GM23338 (cell line): Measurements from ENCODE around the gene FBXW12. TPM values are rescaled to one million over a fixed set of nuclear protein-coding genes. Genes with fewer than 3 reads are reported as not detected.

Experiments
- ATAC-seq: fragments of 200-7000 bp; cut with Tn5 transposase; 3 replicates; pipeline ENCODE4 v1.9.1; 2020
- DNase-seq: peaks from one replicate; pipeline ENCODE4 v3.0.0-alpha.2; 2015; ENCODE audit warnings: low spot score
- H2AFZ ChIP-seq: fragments of 200-600 bp; sonication (generic); 2 replicates; pipeline ENCODE4 v1.8.0; 2016; ENCODE audit warnings: antibody characterized with exemption, mild to moderate bottlenecking, moderate library complexity
- H3F3A ChIP-seq: fragments of 200-600 bp; sonication (generic); replicated peaks from 2 replicates; pipeline ENCODE4 v1.8.0; 2017; ENCODE audit warnings: antibody characterized with exemption, mixed run types, low read depth
- H3K27ac ChIP-seq: fragments of 200-600 bp; sonication (generic); 2 replicates; pipeline ENCODE4 v1.6.1; 2016; ENCODE audit warnings: low read depth
- H3K27me3 ChIP-seq: fragments of 200-600 bp; sonication (generic); 2 replicates; pipeline ENCODE4 v1.8.0; 2016; ENCODE audit warnings: mild to moderate bottlenecking, mixed run types, moderate library complexity; ENCODE audit not compliant: insufficient read depth
- H3K36me3 ChIP-seq: fragments of 200-600 bp; sonication (generic); 2 replicates; pipeline ENCODE4 v1.8.0; 2016; ENCODE audit warnings: mild to moderate bottlenecking; ENCODE audit not compliant: insufficient read depth
- H3K4me1 ChIP-seq: fragments of 200-600 bp; sonication (generic); 2 replicates; pipeline ENCODE4 v1.8.0; 2016; ENCODE audit warnings: mild to moderate bottlenecking, moderate library complexity; ENCODE audit not compliant: insufficient read depth
- H3K4me2 ChIP-seq: fragments of 200-600 bp; sonication (generic); 2 replicates; pipeline ENCODE4 v1.7.1; 2017; ENCODE audit warnings: mixed run types
- H3K4me3 ChIP-seq: fragments of 200-600 bp; sonication (generic); 2 replicates; pipeline ENCODE4 v1.6.1; 2016; ENCODE audit warnings: mixed run types
- H3K79me2 ChIP-seq: fragments of 200-600 bp; sonication (generic); replicated peaks from 2 replicates; pipeline ENCODE4 v1.8.0; 2017; ENCODE audit warnings: mild to moderate bottlenecking; ENCODE audit not compliant: insufficient read depth
- H3K9me2 ChIP-seq: fragments of 200-600 bp; sonication (generic); 2 replicates; pipeline ENCODE4 v1.8.0; 2017; ENCODE audit not compliant: insufficient read depth
- H4K20me1 ChIP-seq: fragments of 200-600 bp; sonication (generic); replicated peaks from 2 replicates; pipeline ENCODE4 v1.8.0; 2017; ENCODE audit warnings: mild to moderate bottlenecking; ENCODE audit not compliant: insufficient read depth
- H3K27ac Mint-ChIP-seq: 2 replicates; pipeline ENCODE4 v1.8.0; 2020; ENCODE audit warnings: inconsistent platforms, mild to moderate bottlenecking, moderate library complexity, mixed read lengths
- H3K27me3 Mint-ChIP-seq: 3 replicates; pipeline ENCODE4 v1.8.0; 2022; ENCODE audit warnings: low read depth, mild to moderate bottlenecking, moderate library complexity, mixed read lengths, inconsistent platforms; ENCODE audit not compliant: insufficient read depth, poor library complexity
- H3K36me3 Mint-ChIP-seq: 3 replicates; pipeline ENCODE4 v1.8.0; 2021; ENCODE audit warnings: low read depth, mild to moderate bottlenecking, inconsistent platforms, moderate library complexity, mixed read lengths
- H3K4me1 Mint-ChIP-seq: 3 replicates; pipeline ENCODE4 v1.8.0; 2020; ENCODE audit warnings: mild to moderate bottlenecking, inconsistent platforms, mixed read lengths
- H3K4me3 Mint-ChIP-seq: 3 replicates; pipeline ENCODE4 v1.8.0; 2021; ENCODE audit warnings: moderate library complexity, mild to moderate bottlenecking, inconsistent platforms, mixed read lengths
- H3K9me3 Mint-ChIP-seq: 3 replicates; pipeline ENCODE4 v1.8.0; 2020; ENCODE audit warnings: moderate library complexity, mild to moderate bottlenecking, inconsistent platforms, mixed read lengths
- ETS1 ChIP-seq: IDR thresholded peaks from 2 replicates; pipeline ENCODE4 v1.6.1; 2016; ENCODE audit warnings: antibody characterized with exemption
- NANOG ChIP-seq: IDR thresholded peaks from 2 replicates; pipeline ENCODE4 v1.6.1; 2016; ENCODE audit warnings: antibody characterized with exemption, borderline replicate concordance
- ZNF331 ChIP-seq: fragments of 250-450 bp; sonication (Bioruptor Pico); IDR thresholded peaks from 2 replicates; pipeline ENCODE4 v1.5.0; 2020; ENCODE audit warnings: low read depth, mild to moderate bottlenecking, moderate library complexity
- ZNF462 ChIP-seq: fragments of 250-450 bp; sonication (Bioruptor Pico); IDR thresholded peaks from 2 replicates; pipeline ENCODE4 v1.5.0; 2020; ENCODE audit warnings: mild to moderate bottlenecking, moderate library complexity
- polyA plus RNA-seq: library from polyadenylated mRNA; unstranded; fragments of >200 nt; fragmentation: Nextera tagmentation; extraction: Ambion mirVana; gene quantifications from 2 replicates; pipeline ENCODE4 v1.2.1, GENCODE V29; 2016
- total RNA-seq: library from RNA; depleted of rRNA; stranded (reverse); fragments of >200 nt; shearing (Covaris generic); gene quantifications from 2 replicates; pipeline ENCODE4 v1.2.3, GENCODE V29; 2014

Gene FBXW12
- total and polyA plus RNA-seq, 2 experiments from 2014 or later = 0.73 TPM; not detected in 1

GRCh38 chr3:48426944-48427629 is 55.1 kb downstream of the FBXW12 start:
- H3K79me2 ChIP-seq = peaks cover 66% of the 10 kb centered on the region
- Mint-ChIP-seq H3K4me3 (peak overlapping the region; percentile 86), H3K4me1 (peaks cover 57% of the 10 kb centered on the region), H3K9me3 (peaks cover 3% of the 10 kb centered on the region; the same call in 1 of the 3 replicates), H3K27ac (peak overlapping the region; percentile 92; the same call in 1 of the 2 replicates), H3K36me3 (peaks cover 38% of the 10 kb centered on the region), H3K27me3 (peaks cover 18% of the 10 kb centered on the region)
- H4K20me1 ChIP-seq = peaks cover 24% of the 10 kb centered on the region
- H3K4me3 ChIP-seq = peak overlapping the region; percentile 84; the same call in 1 of the 2 replicates
- ATAC-seq (no peak), DNase-seq (no peak)
- peak overlapping the region; percentile 86 for H3K4me2 ChIP-seq
- H3K27me3 ChIP-seq = no peaks in the 10 kb centered on the region
- peaks cover 5% of the 10 kb centered on the region for H3K36me3 ChIP-seq
- H2AFZ ChIP-seq = no peak overlapping the region
- no peaks in the 10 kb centered on the region for H3K9me2 ChIP-seq
- H3K27ac ChIP-seq = peak overlapping the region; percentile 39; the same call in 1 of the 2 replicates
- peaks cover 35% of the 10 kb centered on the region for H3K4me1 ChIP-seq
- peaks cover 15% of the 10 kb centered on the region for H3F3A ChIP-seq
- TF ChIP-seq ZNF331 = no peak
- TF ChIP-seq ETS1 = no peak
- no peak for TF ChIP-seq NANOG
- no peak for TF ChIP-seq ZNF462 (CRISPR knock-in tag)
